GM12872 (cell line): ENCODE data around the gene SYNE1.

ENCODE experiments used
- CTCF ChIP-seq: IDR thresholded peaks from 3 replicates; pipeline ENCODE4 v1.5.1; 2011; ENCODE audit warnings: low read depth, mild to moderate bottlenecking, low read length, moderate library complexity; ENCODE audit not compliant: insufficient read depth

SYNE1 gene

GRCh38 chr6:152401978-152402377 lies 235.2 kb downstream of the SYNE1 start:
- no peak for TF ChIP-seq CTCF

- TF ChIP-seq CTCF: no peak
Measured at GRCh38 chr6:152399399-152399798, 237.8 kb downstream of the SYNE1 start.

- no peak for TF ChIP-seq CTCF
Measured at GRCh38 chr6:152398993-152399392, 238.2 kb downstream of the SYNE1 start.

GRCh38 chr6:152398316-152398715 lies 238.8 kb downstream of the SYNE1 start:
- no peak for TF ChIP-seq CTCF

GRCh38 chr6:152394303-152394702 lies 242.9 kb downstream of the SYNE1 start:
- TF ChIP-seq CTCF: no peak

GRCh38 chr6:152391179-152391880 lies 245.8 kb downstream of the SYNE1 start:
- no peak for TF ChIP-seq CTCF

- no peak for TF ChIP-seq CTCF
Measured at GRCh38 chr6:152387091-152387490, 250.1 kb downstream of the SYNE1 start.
